IMR-90 (cell line): ENCODE data around the gene ACTL9. TPM values are rescaled to one million over a fixed set of nuclear protein-coding genes. Genes with fewer than 3 reads are reported as not detected.

Experiments
- ATAC-seq: fragments of 200-7000 bp; cut with Tn5 transposase; 2 replicates; pipeline ENCODE4 v1.9.1; 2020; ENCODE audit warnings: low read depth, mild to moderate bottlenecking, moderate library complexity
- BruUV-seq: library from RNA; stranded (reverse); fragments of 400-500 nt; replicated peaks from 2 replicates; lab custom pipeline; 2021; lab: Mats Ljungman, UMichigan
- CTCF ChIA-PET: fragments of 300-600 bp; formaldehyde crosslinking; extraction: SDS; loops from one replicate; lab custom pipeline; 2021; ENCODE audit warnings: antibody characterized with exemption; lab: Yijun Ruan, JAX
- POLR2A ChIA-PET: fragments of 300-600 bp; sonication (Branson Sonifier 250); formaldehyde crosslinking; loops from one replicate; lab custom pipeline; 2022; ENCODE audit warnings: antibody characterized with exemption; ENCODE audit not compliant: unreplicated experiment; lab: Charles Lee
- DNase-seq: peaks from one replicate; pipeline ENCODE4 v3.0.0; 2013
- H2AFZ ChIP-seq: replicated peaks from 2 replicates; pipeline ENCODE3; 2013; ENCODE audit warnings: low read length, mild to moderate bottlenecking; ENCODE audit not compliant: poor library complexity
- H2AK5ac ChIP-seq: 2 replicates; pipeline ENCODE4 v1.6.1; 2013; ENCODE audit warnings: low read depth, low read length, inconsistent platforms
- H2AK9ac ChIP-seq: replicated peaks from 2 replicates; pipeline ENCODE3; 2013; ENCODE audit warnings: mild to moderate bottlenecking, low read depth, low read length, moderate library complexity; ENCODE audit not compliant: poor library complexity
- H2BK120ac ChIP-seq: 2 replicates; pipeline ENCODE4 v1.6.1; 2013; ENCODE audit warnings: low read depth, low read length, inconsistent platforms
- H2BK15ac ChIP-seq: 3 replicates; pipeline ENCODE4 v1.6.1; 2013; ENCODE audit warnings: low read depth, low read length, inconsistent platforms
- H2BK20ac ChIP-seq: 2 replicates; pipeline ENCODE4 v1.6.1; 2013; ENCODE audit warnings: low read depth, mild to moderate bottlenecking, inconsistent platforms, low read length, moderate library complexity
- H2BK5ac ChIP-seq: 2 replicates; pipeline ENCODE4 v1.6.1; 2013; ENCODE audit warnings: mild to moderate bottlenecking, low read depth, low read length, inconsistent platforms; ENCODE audit not compliant: poor library complexity, severe bottlenecking
- H3K14ac ChIP-seq: replicated peaks from 2 replicates; pipeline ENCODE4 v1.6.1; 2013; ENCODE audit warnings: low read depth, low read length, inconsistent platforms
- H3K18ac ChIP-seq: 2 replicates; pipeline ENCODE4 v1.6.1; 2013; ENCODE audit warnings: low read depth, low read length, control low read depth
- H3K23ac ChIP-seq: 2 replicates; pipeline ENCODE4 v1.6.1; 2013; ENCODE audit warnings: low read depth, low read length, inconsistent platforms
- H3K27ac ChIP-seq: 2 replicates; pipeline ENCODE4 v1.5.1; 2013; ENCODE audit warnings: mild to moderate bottlenecking, control low read depth, low read length; ENCODE audit not compliant: insufficient read depth
- H3K27me3 ChIP-seq: 2 replicates; pipeline ENCODE4 v1.6.1; 2013; ENCODE audit warnings: low read length; ENCODE audit not compliant: control insufficient read depth, insufficient read depth
- H3K36me3 ChIP-seq: 2 replicates; pipeline ENCODE4 v1.6.1; 2013; ENCODE audit warnings: low read length, mixed read lengths; ENCODE audit not compliant: control insufficient read depth, insufficient read depth
- H3K4ac ChIP-seq: 2 replicates; pipeline ENCODE4 v1.6.1; 2013; ENCODE audit warnings: low read depth, low read length, inconsistent platforms
- H3K4me1 ChIP-seq: 2 replicates; pipeline ENCODE4 v1.6.1; 2013; ENCODE audit warnings: low read length, mixed read lengths; ENCODE audit not compliant: control insufficient read depth, insufficient read depth
- H3K4me2 ChIP-seq: 2 replicates; pipeline ENCODE4 v1.6.1; 2013; ENCODE audit warnings: low read depth, mild to moderate bottlenecking, control low read depth, low read length, moderate library complexity
- H3K4me3 ChIP-seq: 2 replicates; pipeline ENCODE4 v1.5.1; 2013; ENCODE audit warnings: low read depth, mild to moderate bottlenecking, control low read depth, low read length, moderate library complexity; ENCODE audit not compliant: insufficient read depth
- H3K56ac ChIP-seq: 2 replicates; pipeline ENCODE4 v1.6.1; 2013; ENCODE audit warnings: low read length, inconsistent platforms; ENCODE audit not compliant: insufficient read depth; ENCODE audit errors: extremely low read depth
- H3K79me1 ChIP-seq, 2 experiments: 2 replicates each; pipeline ENCODE4 v1.6.1; 2013; ENCODE audit warnings: low read length in 2 of 2, inconsistent platforms in 1 of 2, low read depth in 1 of 2
- H3K9ac ChIP-seq: 2 replicates; pipeline ENCODE4 v1.6.1; 2013; ENCODE audit warnings: low read depth, low read length, control low read depth
- H3K9me1 ChIP-seq: 2 replicates; pipeline ENCODE4 v1.6.1; 2013; ENCODE audit warnings: low read length, inconsistent platforms; ENCODE audit not compliant: insufficient read depth
- H3K9me3 ChIP-seq: 2 replicates; pipeline ENCODE4 v1.6.1; 2013; ENCODE audit warnings: low read length; ENCODE audit not compliant: control insufficient read depth, insufficient read depth
- H4K20me1 ChIP-seq: 2 replicates; pipeline ENCODE4 v1.6.1; 2013; ENCODE audit warnings: low read length, inconsistent platforms; ENCODE audit not compliant: insufficient read depth
- H4K5ac ChIP-seq: 2 replicates; pipeline ENCODE4 v1.6.1; 2013; ENCODE audit warnings: mild to moderate bottlenecking, low read depth, low read length, control low read depth
- H4K8ac ChIP-seq, 2 experiments: 2 replicates each; pipeline ENCODE4 v1.6.1; 2013; ENCODE audit warnings: low read depth in 2 of 2, low read length in 2 of 2, control low read depth in 1 of 2, inconsistent platforms in 1 of 2
- H4K91ac ChIP-seq: 2 replicates; pipeline ENCODE4 v1.6.1; 2013; ENCODE audit warnings: low read depth, low read length, inconsistent platforms; ENCODE audit not compliant: insufficient read depth
- BHLHE40 ChIP-seq: fragments of 150-350 bp; IDR thresholded peaks from 2 replicates; pipeline ENCODE4 v1.6.1; 2016; ENCODE audit warnings: mild to moderate bottlenecking, low read depth, low read length
- CEBPB ChIP-seq: IDR thresholded peaks from 2 replicates; pipeline ENCODE4 v1.6.1; 2012; ENCODE audit warnings: low read depth, low read length, improper control_type of control experiment
- CHD1 ChIP-seq: IDR thresholded peaks from 2 replicates; pipeline ENCODE4 v1.6.1; 2012; ENCODE audit warnings: low read depth, low read length, improper control_type of control experiment
- CTCF ChIP-seq: conservative IDR thresholded peaks from 2 replicates; pipeline ENCODE4 v1.5.1; 2012; ENCODE audit warnings: mild to moderate bottlenecking, low read depth, low read length, improper control_type of control experiment
- FOS ChIP-seq: fragments of 150-350 bp; IDR thresholded peaks from 2 replicates; pipeline ENCODE4 v1.6.1; 2016; ENCODE audit warnings: low read depth, low read length
- MAFK ChIP-seq: IDR thresholded peaks from 2 replicates; pipeline ENCODE4 v1.6.1; 2012; ENCODE audit warnings: low read depth, low read length, improper control_type of control experiment
- MAZ ChIP-seq: IDR thresholded peaks from 2 replicates; pipeline ENCODE4 v1.6.1; 2012; ENCODE audit warnings: low read depth, mild to moderate bottlenecking, low read length, improper control_type of control experiment, moderate library complexity, borderline replicate concordance
- MXI1 ChIP-seq: IDR thresholded peaks from 2 replicates; pipeline ENCODE4 v1.6.1; 2012; ENCODE audit warnings: low read depth, mild to moderate bottlenecking, low read length, moderate library complexity, borderline replicate concordance
- POLR2A ChIP-seq: IDR thresholded peaks from 2 replicates; pipeline ENCODE4 v1.6.1; 2012; ENCODE audit warnings: mild to moderate bottlenecking, low read depth, low read length
- RAD21 ChIP-seq: IDR thresholded peaks from 2 replicates; pipeline ENCODE4 v1.6.1; 2012; ENCODE audit warnings: low read length, improper control_type of control experiment
- RCOR1 ChIP-seq: IDR thresholded peaks from 2 replicates; pipeline ENCODE4 v1.6.1; 2012; ENCODE audit warnings: mild to moderate bottlenecking, low read length, improper control_type of control experiment; ENCODE audit not compliant: insufficient replicate concordance
- RFX5 ChIP-seq: IDR thresholded peaks from 2 replicates; pipeline ENCODE4 v1.8.0; 2012; ENCODE audit warnings: low read depth, mild to moderate bottlenecking, low read length, moderate library complexity
- WGBS, 2 experiments: methylation state at CpG; one replicate each; pipeline versions ENCODE4 v1.1.5 to v1.1.7; 2013; ENCODE audit warnings: missing lambda C conversion rate in 2 of 2; ENCODE audit not compliant: insufficient read length in 1 of 2; ENCODE audit errors: extremely low coverage in 2 of 2; 5-methylcytosine and 5-hydroxymethylcytosine counted together
- dilution Hi-C: fragments of 300-500 bp; cut with HindIII; formaldehyde crosslinking; loops from one replicate; pipeline ENCODE4 v1.14.3; 2018; ENCODE audit warnings: low sequenced_read_pairs; ENCODE audit not compliant: unreplicated experiment
- in situ Hi-C: fragments of 300-500 bp; cut with MboI; formaldehyde crosslinking; loops from 3 replicates; pipeline ENCODE4 v1.14.3; 2019; ENCODE audit warnings: low sequenced_read_pairs, inconsistent platforms, mixed read lengths
- intact Hi-C: fragments of 100-400 bp; cut with micrococcal nuclease; formaldehyde crosslinking; loops from 2 replicates; pipeline ENCODE4 v1.10.0; 2022
- polyA plus RNA-seq, 3 experiments: library from polyadenylated mRNA; depleted of rRNA; stranded (reverse); fragments of >200 nt; gene quantifications; 2 replicates each; pipeline ENCODE4 v1.2.3, GENCODE V29; 2012; ENCODE audit warnings: low replicate concordance in 1 of 3
- total RNA-seq: library from RNA; depleted of rRNA; stranded (reverse); fragments of >200 nt; gene quantifications from 2 replicates; pipeline ENCODE4 v1.2.3, GENCODE V29; 2012
- TF ChIP-seq, protein P1 (sequence below): fragments of 150-350 bp; IDR thresholded peaks from 2 replicates; pipeline ENCODE4 v1.6.1; 2016; ENCODE audit warnings: low read depth, mild to moderate bottlenecking, low read length, moderate library complexity, borderline replicate concordance
- TF ChIP-seq, protein P2 (sequence below): fragments of 150-350 bp; IDR thresholded peaks from 2 replicates; pipeline ENCODE4 v1.6.1; 2017; ENCODE audit warnings: mild to moderate bottlenecking, antibody characterized with exemption, low read length, low read depth

Gene ACTL9
- total and polyA plus RNA-seq, 2 of the 4 experiments (the other 2 are of a cell fraction): not detected

DNA sequence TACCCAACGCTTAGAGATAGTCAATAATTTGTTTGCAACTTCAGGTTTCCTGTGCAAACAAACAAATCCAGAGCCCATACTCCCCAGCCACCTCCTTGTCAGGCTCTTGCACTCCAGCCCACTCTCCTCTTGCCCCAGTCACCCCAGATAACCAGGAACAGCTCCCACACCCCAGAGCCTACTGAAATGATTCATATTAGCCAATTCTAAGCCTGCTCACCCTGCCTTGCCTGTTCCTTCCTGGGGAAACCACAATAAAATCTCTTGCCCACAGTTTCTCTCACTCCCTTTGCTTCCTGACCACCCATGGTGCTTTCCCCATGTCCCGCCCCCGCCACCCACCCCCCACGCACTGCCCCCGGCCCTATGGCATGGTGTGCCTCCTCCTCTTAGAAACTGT lies 3.8 kb upstream of the ACTL9 start:
- no peaks in the 10 kb centered on the region for H4K20me1 ChIP-seq
- no peak overlapping the region for H2BK120ac ChIP-seq
- no peak overlapping the region for H2AFZ ChIP-seq
- no peak for DNase-seq
- no peak overlapping the region for H3K56ac ChIP-seq
- intact Hi-C loops: no loop called here
- in situ Hi-C loops: no loop called here
- H3K79me1 ChIP-seq: no peaks in the 10 kb centered on the region
- H4K91ac ChIP-seq: no peak overlapping the region
- TF ChIP-seq, protein P1, sequence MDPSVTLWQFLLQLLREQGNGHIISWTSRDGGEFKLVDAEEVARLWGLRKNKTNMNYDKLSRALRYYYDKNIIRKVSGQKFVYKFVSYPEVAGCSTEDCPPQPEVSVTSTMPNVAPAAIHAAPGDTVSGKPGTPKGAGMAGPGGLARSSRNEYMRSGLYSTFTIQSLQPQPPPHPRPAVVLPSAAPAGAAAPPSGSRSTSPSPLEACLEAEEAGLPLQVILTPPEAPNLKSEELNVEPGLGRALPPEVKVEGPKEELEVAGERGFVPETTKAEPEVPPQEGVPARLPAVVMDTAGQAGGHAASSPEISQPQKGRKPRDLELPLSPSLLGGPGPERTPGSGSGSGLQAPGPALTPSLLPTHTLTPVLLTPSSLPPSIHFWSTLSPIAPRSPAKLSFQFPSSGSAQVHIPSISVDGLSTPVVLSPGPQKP: no peak
- TF ChIP-seq BHLHE40 (no peak), FOS (no peak), RAD21 (no peak), RFX5 (no peak), CEBPB (no peak), MXI1 (no peak), CTCF (no peak), MAZ (no peak), RCOR1 (no peak), CHD1 (no peak), MAFK (no peak), POLR2A (no peak)
- TF ChIP-seq, protein P2, sequence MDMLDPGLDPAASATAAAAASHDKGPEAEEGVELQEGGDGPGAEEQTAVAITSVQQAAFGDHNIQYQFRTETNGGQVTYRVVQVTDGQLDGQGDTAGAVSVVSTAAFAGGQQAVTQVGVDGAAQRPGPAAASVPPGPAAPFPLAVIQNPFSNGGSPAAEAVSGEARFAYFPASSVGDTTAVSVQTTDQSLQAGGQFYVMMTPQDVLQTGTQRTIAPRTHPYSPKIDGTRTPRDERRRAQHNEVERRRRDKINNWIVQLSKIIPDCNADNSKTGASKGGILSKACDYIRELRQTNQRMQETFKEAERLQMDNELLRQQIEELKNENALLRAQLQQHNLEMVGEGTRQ: no peak
- H3K9me1 ChIP-seq: no peaks in the 10 kb centered on the region
- H2BK5ac ChIP-seq: no peak overlapping the region
- H2AK9ac ChIP-seq: no peak overlapping the region
- H2BK15ac ChIP-seq: no peak overlapping the region
- no peak overlapping the region for H3K14ac ChIP-seq
- H3K27ac ChIP-seq: no peak overlapping the region
- no peak overlapping the region for H2AK5ac ChIP-seq
- no peak overlapping the region for H4K5ac ChIP-seq
- 0% methylated on average over 1 of the region's 5 CpGs; no CpG with 5 or more reads in 1 of the 2 experiments for WGBS, 2 experiments
- no peak overlapping the region for H3K9ac ChIP-seq
- ChIA-PET POLR2A (no interaction called here), CTCF (no interaction called here)
- no peaks in the 10 kb centered on the region for H3K27me3 ChIP-seq
- dilution Hi-C loops: no loop called here
- no peak overlapping the region for H3K18ac ChIP-seq
- peaks cover 15% of the 10 kb centered on the region; the same call in 1 of the 2 replicates for H3K9me3 ChIP-seq
- H3K4me1 ChIP-seq: no peaks in the 10 kb centered on the region
- no TSS peak for BruUV-seq
- no peak overlapping the region for H3K4me2 ChIP-seq
- ATAC-seq: no peak
- no peak overlapping the region for H3K23ac ChIP-seq
- no peak overlapping the region for H3K4ac ChIP-seq
- no peak overlapping the region for H2BK20ac ChIP-seq
- no peaks in the 10 kb centered on the region for H3K36me3 ChIP-seq
- no peak overlapping the region for H3K4me3 ChIP-seq
- no peak overlapping the region for H4K8ac ChIP-seq
